Activated T-cell treated with anti-CD3 and anti-CD28 coated beads for 48 hours (primary cell): ENCODE results near the gene C16orf95.
"Not testable (repeated sequence)": the region's sequence is repeated elsewhere in the genome, so short reads cannot be mapped to it uniquely, and the experiment has no call there.

Experiments
- DNase-seq: peaks from one replicate; pipeline ENCODE4 v3.0.0-alpha.2; 2020; ENCODE audit warnings: low read depth

The C16orf95 gene

GRCh38 chr16:87346517-87347060 is 29.4 kb upstream of the C16orf95 start:
- no peak for DNase-seq

GRCh38 chr16:87345726-87346424 is 28.7 kb upstream of the C16orf95 start:
- no peak for DNase-seq

GRCh38 chr16:87344931-87345631 is 27.9 kb upstream of the C16orf95 start:
- DNase-seq, result peak; percentile 30

GRCh38 chr16:87344165-87344930 is 27.2 kb upstream of the C16orf95 start:
- no peak for DNase-seq

GRCh38 chr16:87343753-87344050 is 26.5 kb upstream of the C16orf95 start:
- no peak for DNase-seq

- no peak for DNase-seq
These were observed 26.0 kb upstream of the C16orf95 start for GRCh38 chr16:87342978-87343752.

- DNase-seq, result no peak
These were observed 25.3 kb upstream of the C16orf95 start for GRCh38 chr16:87342504-87342903.

- DNase-seq, result no peak
These were observed 23.0 kb upstream of the C16orf95 start for GRCh38 chr16:87340198-87340597.

GRCh38 chr16:87339724-87340105 is 22.5 kb upstream of the C16orf95 start:
- DNase-seq, result not testable (repeated sequence)

GRCh38 chr16:87339086-87339723 is 22.0 kb upstream of the C16orf95 start:
- DNase-seq, result no peak

- no peak for DNase-seq
These were observed 21.1 kb upstream of the C16orf95 start for GRCh38 chr16:87338155-87338765.

GRCh38 chr16:87337262-87337771 is 20.1 kb upstream of the C16orf95 start:
- DNase-seq, result no peak

GRCh38 chr16:87336434-87337240 is 19.4 kb upstream of the C16orf95 start:
- no peak for DNase-seq

GRCh38 chr16:87335625-87336433 is 18.6 kb upstream of the C16orf95 start:
- no peak for DNase-seq

- DNase-seq, result no peak
These were observed 17.7 kb upstream of the C16orf95 start for GRCh38 chr16:87334651-87335624.

GRCh38 chr16:87333581-87334331 is 16.6 kb upstream of the C16orf95 start:
- DNase-seq, result no peak

- DNase-seq, result no peak
These were observed 15.9 kb upstream of the C16orf95 start for GRCh38 chr16:87333101-87333500.
